HG02938 (cell line): ENCODE results near the gene CAPZA3.
"Not testable (repeated sequence)": the region's sequence is repeated elsewhere in the genome, so short reads cannot be mapped to it uniquely, and the experiment has no call there.

Experiments used
- ATAC-seq: cut with Tn5 transposase; IDR thresholded peaks from one replicate; pipeline ENCODE4 v1.9.1; 2021; ENCODE audit warnings: mild to moderate bottlenecking, moderate library complexity; ENCODE audit not compliant: unreplicated experiment

CAPZA3 gene

GRCh38 chr12:18753481-18754123 lies 15.7 kb downstream of the CAPZA3 start:
- no peak for ATAC-seq

DNA sequence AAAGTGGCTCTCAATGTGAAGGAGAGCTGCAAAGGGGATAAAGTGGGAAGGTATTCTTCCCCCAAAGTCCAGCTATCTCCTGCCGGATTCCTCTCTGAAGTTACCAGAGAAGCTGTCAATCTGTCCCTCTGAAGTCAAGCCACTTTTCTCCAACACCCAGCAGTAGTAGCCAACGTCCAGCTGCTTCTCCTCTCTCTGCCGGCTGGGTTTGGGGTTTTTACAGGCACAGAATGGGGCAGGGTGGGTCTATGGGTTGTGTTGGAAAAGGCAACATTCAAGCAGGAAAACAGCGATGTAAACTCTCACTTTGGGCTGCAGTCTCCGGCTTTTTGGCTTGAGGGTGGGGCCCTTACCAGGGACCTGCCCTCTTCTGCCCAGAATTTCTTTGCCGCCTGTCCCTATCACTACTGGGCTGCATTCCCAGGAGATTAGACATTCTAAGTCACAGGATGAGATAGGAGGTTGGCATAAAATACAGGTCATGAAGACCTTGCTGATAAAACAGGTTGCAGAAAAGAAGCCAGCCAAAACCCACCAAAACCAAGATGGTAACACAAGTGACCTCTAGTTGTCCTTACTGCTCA lies 16.3 kb downstream of the CAPZA3 start:
- no peak for ATAC-seq

- ATAC-seq, result no peak
Measured at GRCh38 chr12:18755341-18755740, 17.4 kb downstream of the CAPZA3 start.

- ATAC-seq, result not testable (repeated sequence)
Measured at GRCh38 chr12:18766479-18766878, 28.6 kb downstream of the CAPZA3 start.

DNA sequence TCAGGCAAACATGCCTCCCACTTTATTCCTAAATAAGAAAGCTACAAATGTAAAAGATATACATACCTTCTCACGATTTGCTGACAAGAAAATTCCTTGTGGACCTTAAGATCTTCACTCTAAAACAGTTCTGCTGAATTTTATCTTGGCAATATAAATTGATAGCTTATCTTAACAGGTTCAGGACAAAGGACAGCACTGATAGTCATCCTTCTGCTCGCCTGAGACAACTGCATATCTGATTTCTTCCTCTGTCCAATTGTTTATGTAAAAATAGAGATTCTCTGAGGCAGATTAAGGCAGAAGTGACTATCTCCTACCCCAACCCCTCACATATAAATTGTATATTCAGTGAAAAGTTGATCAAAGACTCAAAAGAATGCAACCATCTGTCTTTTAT lies 44.9 kb downstream of the CAPZA3 start:
- ATAC-seq, result no peak

DNA sequence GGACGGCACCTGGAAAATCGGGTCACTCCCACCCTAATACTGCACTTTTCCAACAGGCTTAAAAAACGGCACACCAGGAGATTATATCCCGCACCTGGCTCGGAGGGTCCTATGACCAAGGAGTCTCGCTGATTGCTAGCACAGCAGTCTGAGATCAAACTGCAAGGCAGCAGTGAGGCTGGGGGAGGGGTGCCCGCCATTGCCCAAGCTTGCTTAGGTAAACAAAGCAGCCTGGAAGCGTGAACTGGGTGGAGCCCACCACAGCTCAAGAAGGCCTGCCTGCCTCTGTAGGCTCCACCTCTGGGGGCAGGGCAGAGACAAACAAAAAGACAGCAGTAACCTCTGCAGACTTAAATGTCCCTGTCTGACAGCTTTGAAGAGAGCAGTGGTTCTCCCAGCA lies 47.5 kb downstream of the CAPZA3 start:
- not testable (repeated sequence) for ATAC-seq
